Fibroblast of villous mesenchyme (primary cell): ENCODE measurements around the gene GM2A. TPM values are rescaled to one million over a fixed set of nuclear protein-coding genes. Genes with fewer than 3 reads are reported as not detected.
"Not testable (repeated sequence)": the region's sequence is repeated elsewhere in the genome, so short reads cannot be mapped to it uniquely, and the experiment has no call there.

Source experiments
- DNase-seq: peaks from one replicate; pipeline ENCODE4 v3.0.0-alpha.2; 2010; ENCODE audit warnings: low read depth
- H3K4me3 ChIP-seq: 2 replicates; pipeline ENCODE4 v1.5.1; 2011; ENCODE audit warnings: low read depth, mild to moderate bottlenecking, low read length
- CTCF ChIP-seq: IDR thresholded peaks from 2 replicates; pipeline ENCODE4 v1.5.1; 2012; ENCODE audit warnings: low read depth, mild to moderate bottlenecking, low read length; ENCODE audit not compliant: insufficient read depth
- total RNA-seq: library from RNA; depleted of rRNA; stranded (reverse); fragments of >200 nt; gene quantifications from 2 replicates; pipeline ENCODE4 v1.2.3, GENCODE V29; 2012

The GM2A gene
- total RNA-seq, 1 donor = 28.1 TPM

GRCh38 chr5:151295791-151296477 lies 42.9 kb downstream of the GM2A start:
- H3K4me3 ChIP-seq = no peak overlapping the region
- DNase-seq = no peak
- no peak for TF ChIP-seq CTCF

GRCh38 chr5:151296478-151296830 lies 43.5 kb downstream of the GM2A start:
- H3K4me3 ChIP-seq = no peak overlapping the region
- no peak for DNase-seq
- no peak for TF ChIP-seq CTCF

GRCh38 chr5:151296974-151297373 lies 44.0 kb downstream of the GM2A start:
- DNase-seq = no peak
- TF ChIP-seq CTCF = no peak

GRCh38 chr5:151298063-151298855 lies 45.3 kb downstream of the GM2A start:
- H3K4me3 ChIP-seq = no peak overlapping the region
- peak; percentile 42 for DNase-seq
- TF ChIP-seq CTCF = peak; percentile 34

More at GRCh38 chr5:151296974-151297373, 44.0 kb downstream of the GM2A start:
- H3K4me3 ChIP-seq = no peak overlapping the region

GRCh38 chr5:151303666-151304065 lies 50.7 kb downstream of the GM2A start, which contains the start of gene SLC36A3:
TSS of gene SLC36A3 (minus strand) at chr5:151303766. CDS start at chr5:151303354, 412 bp downstream.
- no peak for DNase-seq
- no peak for TF ChIP-seq CTCF
- H3K4me3 ChIP-seq = no peak within 1 kb of the TSS

- H3K4me3 ChIP-seq, DNase-seq: not testable (repeated sequence)
Measured at GRCh38 chr5:151309266-151309665, 56.3 kb downstream of the GM2A start.

GRCh38 chr5:151309821-151310220 lies 56.8 kb downstream of the GM2A start:
- not testable (repeated sequence) for H3K4me3 ChIP-seq, DNase-seq
